ENCODE data around the gene CRACDL.

- no peak for TF ChIP-seq CTCF (IDR thresholded peaks at IDR 0.05; ENCODE audit: insufficient read depth, low read length)
- no peak for TF ChIP-seq REST (IDR thresholded peaks at IDR 0.05; ENCODE audit: insufficient replicate concordance, low read depth)
- no peak for TF ChIP-seq POLR2AphosphoS5 (IDR thresholded peaks at IDR 0.05; ENCODE audit: low read depth)
Measured at GRCh38 chr2:98808546-98808945, 127.5 kb downstream of the CRACDL start.
